ENCODE results near the gene REG3G.

GRCh38 chr2:79039944-79040343, 14.4 kb downstream of the REG3G start:
- TF ChIP-seq CTCF (conservative IDR thresholded peaks at IDR 0.05; ENCODE audit: low read length), result no peak
- TF ChIP-seq EZH2phosphoT487 (IDR thresholded peaks at IDR 0.05; ENCODE audit: borderline replicate concordance), result no peak

Data from Loucy (cell line).